NT2/D1 (cell line): Measurements from ENCODE around the gene PDLIM7.

ENCODE experiments used
- DNase-seq: peaks from one replicate; pipeline ENCODE4 v3.0.0-alpha.2; 2011; ENCODE audit warnings: low read depth, low spot score
- H3K27me3 ChIP-seq: 2 replicates; pipeline ENCODE4 v1.6.0; 2011; ENCODE audit warnings: mild to moderate bottlenecking; ENCODE audit not compliant: insufficient read length, insufficient read depth
- H3K36me3 ChIP-seq: 2 replicates; pipeline ENCODE4 v1.6.1; 2011; ENCODE audit warnings: mild to moderate bottlenecking, low read length, mixed read lengths; ENCODE audit not compliant: insufficient read depth, insufficient read length
- H3K4me1 ChIP-seq: 2 replicates; pipeline ENCODE4 v1.5.1; 2011; ENCODE audit not compliant: insufficient read depth, insufficient read length
- H3K4me3 ChIP-seq: 2 replicates; pipeline ENCODE4 v1.5.1; 2011; ENCODE audit warnings: low read depth; ENCODE audit not compliant: insufficient read length
- H3K9ac ChIP-seq: 2 replicates; pipeline ENCODE4 v1.6.0; 2011; ENCODE audit warnings: low read depth; ENCODE audit not compliant: insufficient read length
- H3K9me3 ChIP-seq: 2 replicates; pipeline ENCODE4 v1.5.1; 2011; ENCODE audit warnings: mild to moderate bottlenecking, low read length; ENCODE audit not compliant: insufficient read depth
- SUZ12 ChIP-seq: IDR thresholded peaks from 2 replicates; pipeline ENCODE4 v1.6.1; 2011; ENCODE audit not compliant: insufficient read length, insufficient read depth; ENCODE audit errors: extremely low read depth
- YY1 ChIP-seq: IDR thresholded peaks from 2 replicates; pipeline ENCODE4 v1.6.1; 2011; ENCODE audit not compliant: insufficient read length, insufficient read depth
- ZNF274 ChIP-seq: IDR thresholded peaks from 2 replicates; pipeline ENCODE4 v1.6.1; 2011; ENCODE audit warnings: mild to moderate bottlenecking, low read depth, low read length

Gene PDLIM7

GRCh38 chr5:177449140-177450061 lies 48.0 kb downstream of the PDLIM7 start:
- Histone ChIP-seq H3K4me3 (no peak overlapping the region), H3K9ac (peak overlapping the region; percentile 13), H3K9me3 (no peaks in the 10 kb centered on the region), H3K4me1 (peaks cover 15% of the 10 kb centered on the region), H3K27me3 (peaks cover 17% of the 10 kb centered on the region), H3K36me3 (peaks cover 6% of the 10 kb centered on the region)
- DNase-seq = no peak
- TF ChIP-seq ZNF274 (no peak), SUZ12 (no peak), YY1 (no peak)

GRCh38 chr5:177448244-177448950 lies 49.0 kb downstream of the PDLIM7 start:
- H3K27me3 ChIP-seq = peaks cover 11% of the 10 kb centered on the region
- H3K4me3 ChIP-seq = no peak overlapping the region
- DNase-seq = no peak
- TF ChIP-seq SUZ12 = no peak
- TF ChIP-seq ZNF274 = no peak
- TF ChIP-seq YY1 = no peak
- peaks cover 14% of the 10 kb centered on the region for H3K36me3 ChIP-seq
- no peaks in the 10 kb centered on the region for H3K9me3 ChIP-seq
- peaks cover 16% of the 10 kb centered on the region for H3K4me1 ChIP-seq
- no peak overlapping the region for H3K9ac ChIP-seq

GRCh38 chr5:177447611-177448243 lies 49.7 kb downstream of the PDLIM7 start:
- Histone ChIP-seq H3K4me1 (peaks cover 15% of the 10 kb centered on the region), H3K36me3 (peaks cover 19% of the 10 kb centered on the region), H3K27me3 (peaks cover 7% of the 10 kb centered on the region), H3K9me3 (no peaks in the 10 kb centered on the region), H3K9ac (peak overlapping the region; percentile 62), H3K4me3 (peak overlapping the region; percentile 29)
- TF ChIP-seq ZNF274 (no peak), YY1 (no peak), SUZ12 (no peak)
- DNase-seq = no peak

- Histone ChIP-seq H3K4me3 (peak overlapping the region; percentile 76), H3K36me3 (peaks cover 25% of the 10 kb centered on the region), H3K27me3 (peaks cover 7% of the 10 kb centered on the region), H3K9ac (peak overlapping the region; percentile 91), H3K9me3 (no peaks in the 10 kb centered on the region), H3K4me1 (peaks cover 17% of the 10 kb centered on the region)
- DNase-seq = no peak
- TF ChIP-seq YY1 (no peak), ZNF274 (no peak), SUZ12 (no peak)
Observed at GRCh38 chr5:177447066-177447610, 50.3 kb downstream of the PDLIM7 start.

GRCh38 chr5:177446200-177447065 lies 51.0 kb downstream of the PDLIM7 start, which contains the start of gene PRR7:
TSS of gene PRR7 (plus strand) at chr5:177446814. CDS start at chr5:177455068, 8,254 bp downstream.
- Histone ChIP-seq H3K9ac (peak within 1 kb of the TSS; percentile 91), H3K4me1 (peaks cover 20% of the 10 kb centered on the region), H3K27me3 (peaks cover 7% of the 10 kb centered on the region), H3K36me3 (peaks cover 32% of the 10 kb centered on the region), H3K9me3 (no peaks in the 10 kb centered on the region), H3K4me3 (peak within 1 kb of the TSS; percentile 76)
- TF ChIP-seq YY1 (no peak), SUZ12 (no peak), ZNF274 (no peak)
- no peak for DNase-seq

- DNase-seq = no peak
- H3K27me3 ChIP-seq = peaks cover 6% of the 10 kb centered on the region
Observed at GRCh38 chr5:177445917-177446199, 51.5 kb downstream of the PDLIM7 start.

More at GRCh38 chr5:177445917-177446199, 51.5 kb downstream of the PDLIM7 start:
- Histone ChIP-seq H3K9ac (peak overlapping the region; percentile 91), H3K9me3 (no peaks in the 10 kb centered on the region), H3K36me3 (peaks cover 35% of the 10 kb centered on the region), H3K4me3 (peak overlapping the region; percentile 76), H3K4me1 (peaks cover 23% of the 10 kb centered on the region)
- TF ChIP-seq YY1 (no peak), SUZ12 (no peak), ZNF274 (no peak)
